Bronchial epithelial cell (primary cell): ENCODE results near the gene MYO10. TPM values are rescaled to one million over a fixed set of nuclear protein-coding genes. Genes with fewer than 3 reads are reported as not detected.

Source experiments
- DNase-seq: peaks from one replicate; pipeline ENCODE4 v3.0.0-alpha.2; 2010; ENCODE audit warnings: low read depth
- FAIRE-seq: peaks from 2 replicates; lab custom pipeline; 2011; peaks lifted over from hg19 to GRCh38; lab: Jason Lieb, UNC
- H3K27me3 ChIP-seq: 2 replicates; pipeline ENCODE4 v1.5.1; 2011; ENCODE audit warnings: low read length; ENCODE audit not compliant: control insufficient read depth, insufficient read depth
- H3K36me3 ChIP-seq: 2 replicates; pipeline ENCODE4 v1.5.1; 2011; ENCODE audit warnings: low read length; ENCODE audit not compliant: control insufficient read depth, insufficient read depth
- H3K4me3 ChIP-seq: 2 replicates; pipeline ENCODE4 v1.5.1; 2011; ENCODE audit warnings: mild to moderate bottlenecking, low read depth, low read length, control low read depth
- total RNA-seq: library from RNA; depleted of rRNA; stranded (reverse); fragments of >200 nt; gene quantifications from 2 replicates; pipeline ENCODE4 v1.2.1, GENCODE V29; 2014
- TF ChIP-seq, protein P1 (sequence below): IDR thresholded peaks from 2 replicates; pipeline ENCODE4 v1.5.1; 2011; ENCODE audit warnings: mild to moderate bottlenecking, moderate library complexity, low read length, control low read depth, inconsistent platforms; ENCODE audit not compliant: insufficient read depth, severe bottlenecking

Gene MYO10
- total RNA-seq, 1 donor from 2014 or later: 39.5 TPM

DNA sequence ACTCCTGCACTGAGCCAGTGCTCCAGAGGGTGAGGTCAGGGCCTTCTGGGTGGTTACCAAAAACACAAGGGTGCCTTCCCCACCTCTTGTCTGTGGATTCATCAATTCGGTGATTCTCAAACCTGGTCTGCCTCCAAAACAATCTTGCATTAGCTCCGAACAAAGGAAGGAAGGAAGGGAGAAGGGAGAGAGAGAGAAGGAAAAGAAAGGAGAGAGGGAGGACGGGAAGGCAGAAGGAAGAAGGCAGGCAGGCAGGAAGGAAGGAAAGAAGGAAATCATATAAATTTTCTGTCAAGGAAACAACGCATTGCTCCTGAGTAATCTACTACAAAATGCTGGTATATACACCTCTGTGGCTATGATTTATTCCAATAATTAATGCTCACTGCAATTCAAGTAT, 39.3 kb downstream of the MYO10 start:
- Histone ChIP-seq H3K27me3 (no peaks in the 10 kb centered on the region), H3K4me3 (no peak overlapping the region), H3K36me3 (no peaks in the 10 kb centered on the region)
- DNase-seq: no peak
- TF ChIP-seq, protein P1, sequence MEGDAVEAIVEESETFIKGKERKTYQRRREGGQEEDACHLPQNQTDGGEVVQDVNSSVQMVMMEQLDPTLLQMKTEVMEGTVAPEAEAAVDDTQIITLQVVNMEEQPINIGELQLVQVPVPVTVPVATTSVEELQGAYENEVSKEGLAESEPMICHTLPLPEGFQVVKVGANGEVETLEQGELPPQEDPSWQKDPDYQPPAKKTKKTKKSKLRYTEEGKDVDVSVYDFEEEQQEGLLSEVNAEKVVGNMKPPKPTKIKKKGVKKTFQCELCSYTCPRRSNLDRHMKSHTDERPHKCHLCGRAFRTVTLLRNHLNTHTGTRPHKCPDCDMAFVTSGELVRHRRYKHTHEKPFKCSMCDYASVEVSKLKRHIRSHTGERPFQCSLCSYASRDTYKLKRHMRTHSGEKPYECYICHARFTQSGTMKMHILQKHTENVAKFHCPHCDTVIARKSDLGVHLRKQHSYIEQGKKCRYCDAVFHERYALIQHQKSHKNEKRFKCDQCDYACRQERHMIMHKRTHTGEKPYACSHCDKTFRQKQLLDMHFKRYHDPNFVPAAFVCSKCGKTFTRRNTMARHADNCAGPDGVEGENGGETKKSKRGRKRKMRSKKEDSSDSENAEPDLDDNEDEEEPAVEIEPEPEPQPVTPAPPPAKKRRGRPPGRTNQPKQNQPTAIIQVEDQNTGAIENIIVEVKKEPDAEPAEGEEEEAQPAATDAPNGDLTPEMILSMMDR: no peak
- FAIRE-seq: no peak

DNA sequence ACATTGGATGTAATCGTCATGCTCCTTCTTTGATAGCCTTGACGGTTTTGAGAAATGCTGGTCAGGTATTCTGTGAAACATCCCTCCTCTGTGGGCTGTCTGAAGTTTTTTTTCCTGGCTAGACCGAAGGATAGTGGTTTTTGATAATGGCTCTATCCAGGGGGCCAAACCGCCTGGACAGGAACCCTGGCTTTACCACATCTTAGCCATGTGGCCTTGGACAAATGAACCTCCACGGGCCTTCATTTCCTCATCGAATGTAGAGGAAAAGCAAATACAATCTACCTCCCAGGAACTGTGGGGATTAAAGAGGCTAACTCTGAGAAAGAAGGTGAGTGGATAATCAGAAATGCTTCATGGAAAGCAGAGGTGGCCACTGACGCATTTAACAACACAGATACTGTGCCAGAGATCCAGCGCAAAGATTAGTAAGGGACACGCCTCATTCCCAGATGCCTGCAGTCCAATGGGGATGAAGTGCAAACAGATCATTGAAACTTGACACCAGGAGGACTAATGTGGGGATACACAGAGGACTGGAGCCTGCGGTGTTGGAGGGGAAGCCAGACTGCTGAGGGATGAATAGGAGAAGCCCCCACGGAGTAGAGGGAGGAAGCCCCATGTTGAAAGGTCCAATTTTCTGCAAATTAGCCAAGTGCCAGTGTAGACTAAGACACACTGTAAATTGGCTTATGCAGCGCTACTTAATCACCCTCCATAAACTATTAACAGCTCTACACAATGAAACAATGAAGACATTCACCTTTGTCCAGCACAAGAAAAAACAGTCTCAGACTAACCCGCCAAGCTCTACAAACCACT, 41.6 kb downstream of the MYO10 start:
- DNase-seq: peak; percentile 95
- FAIRE-seq: no peak
- H3K36me3 ChIP-seq: no peaks in the 10 kb centered on the region
- H3K4me3 ChIP-seq: no peak overlapping the region
- TF ChIP-seq, protein P1: no peak
- no peaks in the 10 kb centered on the region for H3K27me3 ChIP-seq

DNA sequence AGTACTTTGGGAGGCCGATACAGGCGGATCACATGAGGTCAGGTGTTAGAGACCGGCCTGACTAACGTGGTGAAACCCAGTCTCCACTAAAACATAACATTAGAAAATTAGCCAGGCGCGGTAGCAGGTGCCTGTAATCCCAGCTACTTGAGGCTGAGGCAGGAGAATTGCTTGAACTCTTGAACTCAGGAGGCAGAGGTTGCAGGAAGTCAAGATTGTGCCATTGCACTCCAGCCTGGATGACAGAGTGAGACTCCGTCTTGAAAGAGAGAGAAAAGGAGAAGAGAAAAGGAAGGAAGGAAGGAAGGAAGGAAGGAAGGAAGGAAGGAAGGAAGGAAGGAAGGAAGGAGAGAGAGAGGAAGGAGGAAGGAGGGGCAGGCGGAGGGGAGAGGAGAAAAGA, 45.1 kb downstream of the MYO10 start:
- DNase-seq (no peak), FAIRE-seq (no peak)
- TF ChIP-seq, protein P1: no peak
- H3K36me3 ChIP-seq: no peaks in the 10 kb centered on the region
- H3K4me3 ChIP-seq: no peak overlapping the region
- H3K27me3 ChIP-seq: no peaks in the 10 kb centered on the region

DNA sequence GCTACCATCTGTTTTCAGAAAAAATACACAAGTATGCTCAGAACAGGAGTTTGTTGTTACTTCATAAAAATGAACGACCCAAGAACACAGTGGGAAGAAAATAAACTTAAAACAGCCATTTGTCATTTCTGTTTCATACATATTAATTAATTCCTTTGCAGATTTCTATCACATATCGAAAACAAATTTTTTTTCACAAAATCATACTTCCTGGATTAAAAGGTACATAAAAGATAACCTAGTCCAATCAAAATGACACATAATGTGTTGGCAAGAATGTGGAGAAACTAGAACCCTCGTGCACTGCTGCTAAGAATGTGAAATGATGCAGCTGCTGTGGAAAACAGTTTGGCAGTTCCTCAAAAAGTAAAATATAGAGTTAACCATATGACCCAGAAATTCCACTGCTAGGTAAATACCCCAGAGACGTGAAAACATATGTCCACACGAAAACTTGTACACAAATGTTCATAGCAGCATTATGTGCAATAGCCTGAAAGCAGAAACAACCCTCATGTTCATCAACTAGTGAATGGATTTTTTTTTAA, 46.0 kb downstream of the MYO10 start:
- Histone ChIP-seq H3K27me3 (no peaks in the 10 kb centered on the region), H3K36me3 (no peaks in the 10 kb centered on the region), H3K4me3 (no peak overlapping the region)
- DNase-seq: peak; percentile 87
- TF ChIP-seq, protein P1: no peak
- no peak for FAIRE-seq

DNA sequence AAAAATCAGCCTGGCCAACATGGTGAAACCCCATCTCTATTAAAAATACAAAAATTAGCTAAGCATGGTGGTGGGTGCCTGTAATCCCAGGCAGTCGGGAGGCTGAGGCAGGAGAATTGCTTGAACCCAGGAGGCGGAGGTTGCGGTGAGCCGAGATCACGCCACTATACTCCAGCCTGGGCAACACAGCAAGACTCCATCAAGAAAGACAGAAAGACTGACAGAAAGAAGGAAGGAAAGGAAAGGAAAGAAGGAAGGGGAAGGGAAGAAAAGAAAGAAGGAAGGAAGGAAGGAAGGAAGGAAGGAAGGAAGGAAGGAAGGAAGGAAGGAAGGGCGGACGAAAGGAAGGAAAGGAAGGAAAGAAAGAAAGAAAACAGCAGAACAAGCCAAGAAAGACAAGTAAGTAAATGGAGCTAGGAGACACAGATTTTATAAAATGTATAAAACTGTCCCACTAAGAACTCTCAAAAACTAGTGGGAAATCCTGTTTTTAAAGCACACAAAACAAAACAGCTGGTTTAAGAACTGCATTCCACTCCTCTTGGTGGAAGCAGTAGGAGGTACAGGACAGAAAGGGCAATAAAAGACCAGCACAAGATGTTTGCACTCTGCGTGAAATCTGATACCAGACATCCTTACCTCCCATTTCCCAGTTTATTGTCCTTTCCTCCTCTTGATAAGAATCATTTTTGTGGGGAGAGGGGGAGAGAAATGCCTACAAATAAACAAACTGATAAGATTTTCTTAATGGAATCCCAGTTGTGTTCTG, 46.7 kb downstream of the MYO10 start:
- no peak for FAIRE-seq
- peak; percentile 42 for DNase-seq
- Histone ChIP-seq H3K36me3 (no peaks in the 10 kb centered on the region), H3K4me3 (no peak overlapping the region), H3K27me3 (no peaks in the 10 kb centered on the region)
- TF ChIP-seq, protein P1: no peak
